Tibial artery (tissue), 4 donors: Measurements from ENCODE around the gene TNIP1.

ENCODE experiments used
- DNase-seq, 2 donors: peaks; one replicate each; pipeline ENCODE4 v3.0.0-alpha.2; 2019
- H3K27ac ChIP-seq, 2 donors: fragments of 200-600 bp; sonication (generic) in 1 of 2; 1 replicate in 1 of 2; 2 replicates in 1 of 2; pipeline ENCODE4 v1.5.1; 2018 to 2019; ENCODE audit warnings: mild to moderate bottlenecking in 1 of 2
- H3K27me3 ChIP-seq, 2 donors: fragments of 200-600 bp; sonication (generic) in 1 of 2; one replicate each; pipeline versions ENCODE4 v1.5.1 to v1.6.0; 2016 to 2019
- H3K36me3 ChIP-seq, 3 donors: fragments of 200-600 bp; sonication (generic) in 2 of 3; one replicate each; pipeline ENCODE4 v1.5.1; 2016 to 2019; ENCODE audit warnings: mild to moderate bottlenecking in 2 of 3
- H3K4me1 ChIP-seq, 4 donors: fragments of 200-600 bp; sonication (generic) in 2 of 4; 1 replicate in 3 of 4; 2 replicates in 1 of 4; pipeline ENCODE4 v1.5.1; 2016 to 2019
- H3K4me3 ChIP-seq, 2 donors: fragments of 200-600 bp; sonication (generic) in 1 of 2; 1 replicate in 1 of 2; 2 replicates in 1 of 2; pipeline ENCODE4 v1.5.1; 2018 to 2019; ENCODE audit warnings: mild to moderate bottlenecking in 2 of 2
- H3K9me3 ChIP-seq, 3 donors: fragments of 200-600 bp; sonication (generic) in 1 of 3; one replicate each; pipeline ENCODE4 v1.5.1; 2016 to 2019
- intact Hi-C: fragments of 100-400 bp; cut with DNase I; formaldehyde crosslinking; loops from one replicate; pipeline ENCODE4 v1.15.0; 2023; ENCODE audit warnings: low total_unique reads
- TF ChIP-seq, protein P1 (sequence below), 2 experiments: fragments of 200-600 bp in 1 of 2; fragments of 450-650 bp in 1 of 2; IDR thresholded peaks; one replicate each; pipeline ENCODE4 v1.5.1; 2017 to 2019; ENCODE audit warnings: antibody characterized with exemption in 2 of 2, mild to moderate bottlenecking in 1 of 2, moderate library complexity in 1 of 2

Gene TNIP1

DNA sequence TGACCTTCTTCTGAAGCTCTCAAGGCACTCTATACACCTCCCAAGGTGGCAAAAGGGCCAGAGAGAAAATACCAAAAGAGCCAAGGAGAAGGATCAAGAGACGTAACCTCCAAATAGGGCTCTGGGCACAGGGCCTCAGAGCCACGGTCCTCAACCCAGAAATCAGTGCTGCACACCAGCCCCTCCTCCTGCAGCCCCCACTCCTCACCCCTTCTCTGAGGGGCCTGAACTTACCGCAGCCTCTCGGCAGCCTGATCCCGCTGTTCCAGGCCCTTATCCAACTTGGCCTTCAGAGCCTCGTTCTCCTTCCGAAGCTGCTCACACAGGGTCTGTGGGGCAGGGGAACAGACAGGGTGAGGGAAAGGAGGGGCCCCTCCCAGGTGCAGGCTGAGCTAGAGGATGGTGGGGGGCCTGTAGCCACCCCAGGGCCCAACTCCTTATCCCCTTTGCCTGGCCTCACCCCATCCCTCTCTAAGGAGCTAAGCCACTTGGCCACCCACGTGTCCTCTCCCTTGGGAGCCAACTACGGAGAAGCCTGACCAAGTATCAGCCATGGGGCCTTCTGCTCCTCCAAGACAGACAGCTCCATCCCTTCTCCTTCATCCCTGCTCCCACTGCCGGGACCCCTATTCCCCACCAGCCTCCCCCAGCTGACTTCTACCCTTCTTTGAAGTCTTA, 28.8 kb downstream of the TNIP1 start:
- TF ChIP-seq, protein P1, sequence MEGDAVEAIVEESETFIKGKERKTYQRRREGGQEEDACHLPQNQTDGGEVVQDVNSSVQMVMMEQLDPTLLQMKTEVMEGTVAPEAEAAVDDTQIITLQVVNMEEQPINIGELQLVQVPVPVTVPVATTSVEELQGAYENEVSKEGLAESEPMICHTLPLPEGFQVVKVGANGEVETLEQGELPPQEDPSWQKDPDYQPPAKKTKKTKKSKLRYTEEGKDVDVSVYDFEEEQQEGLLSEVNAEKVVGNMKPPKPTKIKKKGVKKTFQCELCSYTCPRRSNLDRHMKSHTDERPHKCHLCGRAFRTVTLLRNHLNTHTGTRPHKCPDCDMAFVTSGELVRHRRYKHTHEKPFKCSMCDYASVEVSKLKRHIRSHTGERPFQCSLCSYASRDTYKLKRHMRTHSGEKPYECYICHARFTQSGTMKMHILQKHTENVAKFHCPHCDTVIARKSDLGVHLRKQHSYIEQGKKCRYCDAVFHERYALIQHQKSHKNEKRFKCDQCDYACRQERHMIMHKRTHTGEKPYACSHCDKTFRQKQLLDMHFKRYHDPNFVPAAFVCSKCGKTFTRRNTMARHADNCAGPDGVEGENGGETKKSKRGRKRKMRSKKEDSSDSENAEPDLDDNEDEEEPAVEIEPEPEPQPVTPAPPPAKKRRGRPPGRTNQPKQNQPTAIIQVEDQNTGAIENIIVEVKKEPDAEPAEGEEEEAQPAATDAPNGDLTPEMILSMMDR (IDR thresholded peaks at IDR 0.05): no peak
- Histone ChIP-seq H3K9me3 (no peaks in the 10 kb centered on the region), H3K36me3 (peaks cover 60 to 100% (median 82%) of the 10 kb centered on the region in 3 donors), H3K4me1 (peaks cover 0 to 7% (median 3%) of the 10 kb centered on the region in 4 donors), H3K27me3 (no peaks in the 10 kb centered on the region), H3K27ac (peak overlapping the region in 1 of 2 donors; percentile 17), H3K4me3 (no peak overlapping the region)
- no peak for DNase-seq
- intact Hi-C loops: loop anchor here (2.0 to 5.0 kb wide), 2 partner anchors 63 to 115 kb away; no protein-coding TSS in a partner anchor

- Histone ChIP-seq H3K4me3 (no peak overlapping the region), H3K27me3 (no peaks in the 10 kb centered on the region), H3K27ac (no peak overlapping the region), H3K4me1 (peaks cover 0 to 7% (median 3%) of the 10 kb centered on the region in 4 donors), H3K36me3 (peaks cover 56 to 100% (median 74%) of the 10 kb centered on the region in 3 donors), H3K9me3 (no peaks in the 10 kb centered on the region)
- DNase-seq: peak; percentile 79 to 88
- intact Hi-C loops: loop anchor here (5.0 kb wide), 1 partner anchor 116 kb away; no protein-coding TSS in a partner anchor
- TF ChIP-seq, protein P1 (IDR thresholded peaks at IDR 0.05): peak; percentile 82 to 90
Measured at GRCh38 chr5:151051066-151051930, 29.5 kb downstream of the TNIP1 start.

- H3K9me3 ChIP-seq: no peaks in the 10 kb centered on the region
- peaks cover 43 to 99% (median 56%) of the 10 kb centered on the region in 3 donors for H3K36me3 ChIP-seq
- H3K27me3 ChIP-seq: no peaks in the 10 kb centered on the region
- H3K4me3 ChIP-seq: no peak overlapping the region
- H3K27ac ChIP-seq: no peak overlapping the region
- TF ChIP-seq, protein P1 (IDR thresholded peaks at IDR 0.05): peak in 1 of 2 experiments; percentile 36
- DNase-seq: no peak
- intact Hi-C loops: loop anchor here (5.0 kb wide), 1 partner anchor 46 kb away; no protein-coding TSS in a partner anchor
- peaks cover 0 to 7% (median 3%) of the 10 kb centered on the region in 4 donors for H3K4me1 ChIP-seq
Measured at GRCh38 chr5:151048526-151048925, 32.3 kb downstream of the TNIP1 start.

DNA sequence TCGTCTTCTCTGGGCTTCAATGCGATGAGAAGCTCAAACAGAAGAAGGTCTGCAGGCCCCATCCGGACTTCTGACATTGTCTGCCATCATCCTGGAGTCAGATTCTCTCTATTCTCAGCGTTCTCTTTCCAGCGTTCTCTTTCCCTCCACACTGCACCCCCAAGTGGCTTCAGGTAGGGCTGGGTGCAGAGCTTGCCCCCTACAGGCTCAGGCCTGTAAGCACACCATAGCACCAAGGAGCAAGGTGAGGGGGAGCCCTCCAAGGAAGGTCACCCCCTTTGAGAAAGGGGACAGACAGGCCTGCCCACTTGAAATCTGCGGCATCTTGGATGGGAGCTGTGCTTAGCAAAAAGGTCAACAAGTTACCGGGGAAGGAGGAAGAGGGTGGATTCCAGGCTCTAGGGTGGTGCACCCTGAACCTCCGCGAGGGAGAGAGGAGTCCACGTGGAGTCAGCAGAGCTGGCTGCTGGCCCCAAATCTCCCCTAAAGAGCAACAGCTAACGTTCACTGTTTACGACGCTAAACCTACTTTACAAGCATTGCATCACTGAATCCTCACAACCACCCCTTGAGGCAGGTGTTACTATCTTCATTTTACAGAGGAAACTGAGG, 32.9 kb downstream of the TNIP1 start:
- intact Hi-C loops: loop anchor here (5.0 kb wide), 1 partner anchor 46 kb away; no protein-coding TSS in a partner anchor
- H3K4me1 ChIP-seq: peaks cover 0 to 7% (median 3%) of the 10 kb centered on the region in 4 donors
- peak in 1 of 2 donors; percentile 43 for DNase-seq
- H3K36me3 ChIP-seq: peaks cover 46 to 97% (median 51%) of the 10 kb centered on the region in 3 donors
- TF ChIP-seq, protein P1 (IDR thresholded peaks at IDR 0.05): peak; percentile 80 to 85
- no peaks in the 10 kb centered on the region for H3K27me3 ChIP-seq
- H3K4me3 ChIP-seq: no peak overlapping the region
- H3K27ac ChIP-seq: no peak overlapping the region
- H3K9me3 ChIP-seq: no peaks in the 10 kb centered on the region

DNA sequence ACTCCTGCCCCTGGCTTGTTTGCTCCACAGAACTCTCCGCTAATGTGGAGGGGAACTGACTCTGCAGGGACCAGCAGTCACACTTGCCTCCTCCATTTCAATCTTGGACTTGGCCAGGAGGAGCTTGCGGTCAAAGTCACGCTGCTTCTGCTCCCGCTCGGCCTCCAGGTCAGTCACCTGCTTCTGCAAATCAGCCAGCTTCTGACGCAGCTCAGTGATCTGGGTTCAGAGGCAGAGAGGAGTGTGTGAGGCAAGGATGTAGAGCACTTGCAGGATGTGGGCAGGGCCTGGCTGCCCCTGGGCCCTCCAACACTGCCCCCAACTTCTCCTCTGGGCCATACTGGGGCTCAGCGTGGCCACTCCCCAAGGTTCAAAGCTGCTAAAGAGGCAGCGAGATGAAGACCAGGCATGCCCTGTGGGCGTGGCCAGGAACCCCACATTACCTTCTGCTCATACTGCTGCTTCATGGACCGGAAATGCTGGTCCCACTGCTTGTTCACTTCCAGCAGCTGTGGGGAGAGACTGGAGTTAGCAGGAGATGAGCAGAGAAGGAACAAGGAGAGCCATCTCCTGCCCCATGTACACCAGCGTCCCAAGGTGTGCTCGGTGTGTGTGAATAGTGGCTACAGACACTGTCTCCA, 38.3 kb downstream of the TNIP1 start:
- H3K4me1 ChIP-seq: peaks cover 0 to 30% (median 21%) of the 10 kb centered on the region in 4 donors

More for the DNA sequence above, 38.3 kb downstream of the TNIP1 start:
- no peak for DNase-seq
- H3K36me3 ChIP-seq: peaks cover 36 to 96% (median 37%) of the 10 kb centered on the region in 3 donors
- H3K4me3 ChIP-seq: no peak overlapping the region
- no peaks in the 10 kb centered on the region for H3K9me3 ChIP-seq
- intact Hi-C loops: no loop called here
- H3K27me3 ChIP-seq: no peaks in the 10 kb centered on the region
- H3K27ac ChIP-seq: no peak overlapping the region
- TF ChIP-seq, protein P1 (IDR thresholded peaks at IDR 0.05): no peak
